Measurements from ENCODE around the gene CAMK2D.
A peak's percentile ranks its signal among the peaks of the same experiment; 100 is the strongest.

Gene CAMK2D

GRCh38 chr4:113566015-113566795, 195.3 kb downstream of the CAMK2D start:
- no peak for TF ChIP-seq CTCF (conservative IDR thresholded peaks at IDR 0.05; ENCODE audit: low read depth, low read length)
- no peak overlapping the region for H3K4me3 ChIP-seq (ENCODE audit: low read depth, low read length)
- DNase-seq (ENCODE audit: low read depth), result no peak

GRCh38 chr4:113565702-113566012, 195.9 kb downstream of the CAMK2D start:
- TF ChIP-seq CTCF (conservative IDR thresholded peaks at IDR 0.05; ENCODE audit: low read depth, low read length), result no peak
- no peak for DNase-seq (ENCODE audit: low read depth)
- H3K4me3 ChIP-seq (ENCODE audit: low read depth, low read length), result no peak overlapping the region

GRCh38 chr4:113564493-113564892, 197.0 kb downstream of the CAMK2D start:
- no peak for DNase-seq (ENCODE audit: low read depth)
- no peak for TF ChIP-seq CTCF (conservative IDR thresholded peaks at IDR 0.05; ENCODE audit: low read depth, low read length)
- H3K4me3 ChIP-seq (ENCODE audit: low read depth, low read length), result no peak overlapping the region

- no peak for TF ChIP-seq CTCF (conservative IDR thresholded peaks at IDR 0.05; ENCODE audit: low read depth, low read length)
- no peak overlapping the region for H3K4me3 ChIP-seq (ENCODE audit: low read depth, low read length)
- no peak for DNase-seq (ENCODE audit: low read depth)
Observed at GRCh38 chr4:113563691-113564378, 197.7 kb downstream of the CAMK2D start.

GRCh38 chr4:113561758-113562157, 199.8 kb downstream of the CAMK2D start:
- no peak for TF ChIP-seq CTCF (conservative IDR thresholded peaks at IDR 0.05; ENCODE audit: low read depth, low read length)
- DNase-seq (ENCODE audit: low read depth), result no peak
- H3K4me3 ChIP-seq (ENCODE audit: low read depth, low read length), result no peak overlapping the region

- DNase-seq (ENCODE audit: low read depth), result peak; percentile 30
- TF ChIP-seq CTCF (conservative IDR thresholded peaks at IDR 0.05; ENCODE audit: low read depth, low read length), result no peak
- no peak overlapping the region for H3K4me3 ChIP-seq (ENCODE audit: low read depth, low read length)
Observed at GRCh38 chr4:113561092-113561491, 200.4 kb downstream of the CAMK2D start.

GRCh38 chr4:113560579-113560978, 201.0 kb downstream of the CAMK2D start:
- TF ChIP-seq CTCF (conservative IDR thresholded peaks at IDR 0.05; ENCODE audit: low read depth, low read length), result peak; percentile 23
- peak; percentile 51 for DNase-seq (ENCODE audit: low read depth)

More at GRCh38 chr4:113560579-113560978, 201.0 kb downstream of the CAMK2D start:
- no peak overlapping the region for H3K4me3 ChIP-seq (ENCODE audit: low read depth, low read length)
